WTC11 (cell line): ENCODE data around the gene SMAD3.

ENCODE experiments used
- E2F4 ChIP-seq: sonication (generic); formaldehyde crosslinking; IDR thresholded peaks from 2 replicates; pipeline ENCODE4 v1.8.1; 2022; ENCODE audit warnings: low read depth, mild to moderate bottlenecking, moderate library complexity, missing genetic modification reagents, borderline replicate concordance
- ELF4 ChIP-seq: sonication (generic); formaldehyde crosslinking; IDR thresholded peaks from 2 replicates; pipeline ENCODE4 v1.8.1; 2022; ENCODE audit warnings: low read depth, mild to moderate bottlenecking, moderate library complexity, missing genetic modification reagents
- NR1H2 ChIP-seq: sonication (generic); formaldehyde crosslinking; IDR thresholded peaks from 2 replicates; pipeline ENCODE4 v1.9.0; 2021; ENCODE audit warnings: mild to moderate bottlenecking, moderate library complexity, missing genetic modification reagents

- TF ChIP-seq NR1H2 (CRISPR knock-in tag) (no peak), E2F4 (no peak), ELF4 (CRISPR knock-in tag) (no peak)
These were observed 1.8 kb downstream of the SMAD3 start for GRCh38 chr15:67066959-67067853.
